CD4-positive, alpha-beta T cell treated with Interleukin-1 beta for 1 hour (primary cell): ENCODE measurements around the gene ZDHHC21.

ENCODE experiments used
- DNase-seq, 2 donors: peaks; one replicate each; pipeline ENCODE4 v3.0.0-alpha.2; 2020 to 2022

ZDHHC21 gene

GRCh38 chr9:14597171-14597799, 95.9 kb downstream of the ZDHHC21 start:
- DNase-seq, result no peak

- DNase-seq, result no peak
Observed at GRCh38 chr9:14593406-14593805, 99.8 kb downstream of the ZDHHC21 start.

DNA sequence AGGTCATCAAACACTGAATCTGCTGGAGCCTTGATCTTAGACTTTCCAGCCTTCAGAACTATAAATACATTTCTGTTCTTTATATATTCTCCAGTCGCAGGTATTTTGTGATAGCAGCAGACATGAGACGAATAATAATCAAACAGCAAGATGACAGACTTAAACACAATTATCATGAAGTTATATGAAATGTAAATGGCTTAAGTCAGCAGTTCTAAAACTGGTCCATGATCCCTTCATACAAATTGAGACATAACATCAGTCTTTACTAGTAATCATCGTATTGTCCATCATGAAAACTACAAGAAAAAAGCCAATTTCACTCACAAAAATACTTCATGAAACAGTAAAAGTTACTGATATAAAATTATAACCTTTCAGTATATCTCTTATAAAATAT, 101.8 kb downstream of the ZDHHC21 start:
- DNase-seq, result no peak

DNA sequence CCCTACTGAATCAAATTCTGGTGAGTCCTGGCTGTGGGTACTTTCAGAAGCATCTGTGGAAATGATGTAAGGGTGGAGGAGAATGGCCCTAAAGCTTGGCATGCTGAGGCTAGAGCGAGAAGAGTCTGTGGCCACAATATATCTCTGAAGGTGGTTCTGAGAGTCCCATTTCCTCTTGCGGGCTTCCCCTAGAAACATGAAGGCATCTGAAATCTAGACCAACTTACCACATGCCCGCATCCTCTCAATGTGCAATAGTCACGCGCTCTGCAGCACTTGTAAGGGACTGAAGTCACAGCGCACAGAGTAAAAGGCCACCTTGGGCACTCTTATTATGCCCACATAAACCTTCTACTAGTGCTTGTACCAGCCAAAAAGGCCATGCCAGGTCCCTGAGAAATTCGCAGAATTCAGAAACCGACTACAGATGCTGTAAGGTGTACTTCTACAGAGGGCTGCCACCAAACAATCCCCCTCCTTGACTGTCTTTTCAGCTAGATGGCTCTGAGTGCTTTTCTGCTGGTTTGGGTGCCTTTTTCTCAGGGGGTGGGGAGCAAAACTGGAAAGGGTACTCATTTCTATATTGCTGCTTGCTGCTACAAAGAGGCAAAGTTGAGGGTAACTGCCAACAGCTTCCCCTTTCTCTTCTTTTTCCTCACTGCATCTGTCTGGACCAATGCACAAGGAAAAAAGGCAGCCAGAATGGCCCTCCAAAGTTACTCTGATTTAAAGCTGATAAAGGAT, 107.3 kb downstream of the ZDHHC21 start:
- no peak for DNase-seq

- DNase-seq, result no peak
Observed at GRCh38 chr9:14584571-14584970, 108.7 kb downstream of the ZDHHC21 start.

DNA sequence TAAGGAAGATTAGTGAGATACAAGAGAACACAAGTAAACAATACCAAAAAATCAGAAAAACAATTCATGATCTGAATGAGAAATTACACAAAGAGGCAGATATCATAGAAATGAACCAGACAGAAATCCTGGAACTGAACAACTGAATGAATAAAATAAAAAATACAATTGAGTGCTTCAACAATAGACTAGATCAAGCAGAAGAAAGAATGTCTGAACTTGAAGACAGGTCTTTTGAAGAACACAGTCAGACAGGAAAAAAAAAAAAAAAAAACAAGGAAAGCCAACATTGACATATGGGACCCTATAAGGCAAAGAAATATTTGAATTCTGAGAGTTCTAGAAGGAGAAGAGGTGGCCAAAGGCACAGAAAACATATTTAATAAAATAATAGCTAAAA, 115.2 kb downstream of the ZDHHC21 start:
- no peak for DNase-seq

DNA sequence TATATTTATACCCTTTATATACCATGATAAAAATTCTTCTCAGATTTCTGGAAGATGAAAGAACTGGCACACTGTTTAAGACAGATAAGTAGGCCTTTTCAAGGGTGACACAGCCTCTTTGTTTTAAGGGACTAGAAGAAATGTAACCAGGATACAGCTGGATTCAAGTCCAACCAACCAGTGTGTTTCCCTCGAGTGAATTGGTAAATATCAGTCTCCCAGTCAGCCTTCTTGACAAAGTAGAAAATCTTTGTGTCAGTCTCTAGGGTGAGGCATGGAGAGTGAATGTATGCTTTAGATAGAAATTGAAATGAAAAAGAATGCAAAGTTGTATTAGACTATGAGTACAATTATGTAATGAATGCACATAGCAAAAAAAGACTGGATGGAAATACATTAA, 119.1 kb downstream of the ZDHHC21 start:
- DNase-seq, result no peak

DNA sequence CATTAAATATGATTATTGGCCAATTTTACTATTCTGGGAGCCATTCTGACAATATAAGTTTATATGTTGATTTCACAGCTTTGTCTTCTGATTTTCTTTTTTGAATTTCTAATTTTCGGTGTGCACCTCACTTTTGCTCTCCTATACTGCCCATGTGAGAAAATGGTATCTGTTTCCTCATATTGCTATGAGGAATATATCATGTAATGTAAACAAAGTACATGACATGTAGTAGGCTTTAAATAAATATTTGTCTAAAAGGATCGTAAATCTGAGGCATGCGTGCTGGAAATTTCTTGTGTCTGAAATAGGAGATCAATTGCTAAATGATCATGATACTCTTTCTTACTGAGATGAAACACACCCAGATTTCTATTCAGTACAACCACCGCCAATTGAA, 119.9 kb downstream of the ZDHHC21 start:
- no peak for DNase-seq

DNA sequence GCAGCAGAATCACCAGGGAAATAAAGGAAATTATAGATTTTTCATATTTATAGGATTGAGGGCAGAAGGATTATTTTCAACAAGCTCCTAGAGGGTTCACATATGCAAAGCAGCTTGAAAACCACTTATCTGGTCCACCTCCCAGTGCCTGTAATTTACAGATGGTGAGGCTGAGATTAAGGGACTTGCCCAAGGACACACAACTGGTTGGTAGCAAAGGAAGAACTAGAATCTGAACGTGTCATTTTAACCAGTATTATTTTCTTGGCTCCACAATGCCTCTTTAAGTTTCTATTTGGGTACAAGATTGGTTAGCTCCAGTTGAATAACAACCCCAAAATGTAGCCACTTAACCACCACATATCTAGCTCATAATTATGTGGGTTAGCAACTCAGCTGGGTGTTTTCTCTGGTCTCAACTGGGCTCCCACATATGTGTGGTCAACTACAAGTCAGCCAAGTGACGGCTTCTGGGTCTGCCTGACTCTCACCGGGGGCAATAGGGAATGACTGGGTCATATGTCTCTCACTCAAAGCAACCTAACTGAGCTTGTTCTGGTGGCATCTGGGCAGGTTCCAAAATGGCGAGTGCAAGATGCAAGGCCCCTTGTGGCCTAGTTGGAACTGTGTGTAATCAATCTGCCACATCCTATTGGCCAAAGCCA, 127.7 kb downstream of the ZDHHC21 start:
- no peak for DNase-seq

GRCh38 chr9:14563902-14564624, 129.2 kb downstream of the ZDHHC21 start:
- DNase-seq, result no peak

GRCh38 chr9:14561929-14562405, 131.3 kb downstream of the ZDHHC21 start:
- DNase-seq, result no peak
